ENCODE results near the gene FXR1.
A peak's percentile ranks its signal among the peaks of the same experiment; 100 is the strongest.
"Not testable (repeated sequence)": the region's sequence is repeated elsewhere in the genome, so short reads cannot be mapped to it uniquely, and the experiment has no call there.

The FXR1 gene

DNA sequence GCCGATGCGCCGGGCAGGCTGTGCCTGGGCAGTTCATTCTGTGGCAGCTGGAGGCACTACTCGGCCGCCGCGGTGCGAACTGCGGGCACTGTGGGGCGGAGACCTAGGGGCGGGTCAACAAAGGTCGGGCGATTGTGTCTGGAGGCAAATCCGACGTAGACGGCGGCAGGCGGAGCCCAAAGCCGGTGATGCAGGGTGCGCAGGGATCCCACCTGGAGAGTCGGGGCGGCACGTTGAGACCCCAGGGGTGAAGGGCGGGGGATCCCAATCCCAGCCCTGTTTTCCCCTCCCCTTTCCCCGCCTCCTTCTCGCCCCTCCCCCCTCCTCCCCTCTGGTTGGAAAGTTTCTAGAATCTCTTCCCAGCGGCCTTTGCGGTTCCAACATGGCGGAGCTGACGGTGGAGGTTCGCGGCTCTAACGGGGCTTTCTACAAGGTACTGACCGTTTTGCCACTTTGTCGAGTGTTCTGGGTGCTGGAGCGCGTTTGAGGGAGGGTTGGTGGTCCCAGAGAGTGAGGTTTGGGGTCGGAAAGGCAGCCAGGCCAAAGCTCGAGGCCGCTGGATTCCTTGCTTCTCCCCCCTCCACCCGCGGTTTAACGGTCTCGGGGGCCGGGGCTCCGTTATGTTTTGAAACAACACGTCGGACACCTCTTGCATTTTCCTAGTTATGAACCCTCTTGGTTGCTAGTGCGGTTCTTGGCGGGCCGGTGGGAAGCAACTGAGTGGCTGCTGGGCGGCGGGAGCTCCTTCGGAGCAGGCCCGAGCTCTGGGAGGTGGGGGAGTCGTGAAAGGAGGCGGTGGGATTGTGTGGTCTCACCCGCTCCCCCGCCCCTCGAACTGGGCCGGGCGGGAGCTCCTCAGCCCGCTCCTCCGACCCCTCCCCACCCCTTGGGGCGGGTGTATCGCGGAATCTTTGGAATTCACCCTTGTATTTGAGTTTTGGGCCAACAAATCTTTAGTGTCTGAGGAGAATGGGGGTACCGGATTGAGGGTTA is at the start of gene FXR1:
TSS of gene FXR1 (plus strand) at position 367 of the 993 bp plus-strand sequence. CDS start at position 383, 16 bp downstream.
- peak; percentile 87 for DNase-seq (ENCODE audit: low read depth)

DNA sequence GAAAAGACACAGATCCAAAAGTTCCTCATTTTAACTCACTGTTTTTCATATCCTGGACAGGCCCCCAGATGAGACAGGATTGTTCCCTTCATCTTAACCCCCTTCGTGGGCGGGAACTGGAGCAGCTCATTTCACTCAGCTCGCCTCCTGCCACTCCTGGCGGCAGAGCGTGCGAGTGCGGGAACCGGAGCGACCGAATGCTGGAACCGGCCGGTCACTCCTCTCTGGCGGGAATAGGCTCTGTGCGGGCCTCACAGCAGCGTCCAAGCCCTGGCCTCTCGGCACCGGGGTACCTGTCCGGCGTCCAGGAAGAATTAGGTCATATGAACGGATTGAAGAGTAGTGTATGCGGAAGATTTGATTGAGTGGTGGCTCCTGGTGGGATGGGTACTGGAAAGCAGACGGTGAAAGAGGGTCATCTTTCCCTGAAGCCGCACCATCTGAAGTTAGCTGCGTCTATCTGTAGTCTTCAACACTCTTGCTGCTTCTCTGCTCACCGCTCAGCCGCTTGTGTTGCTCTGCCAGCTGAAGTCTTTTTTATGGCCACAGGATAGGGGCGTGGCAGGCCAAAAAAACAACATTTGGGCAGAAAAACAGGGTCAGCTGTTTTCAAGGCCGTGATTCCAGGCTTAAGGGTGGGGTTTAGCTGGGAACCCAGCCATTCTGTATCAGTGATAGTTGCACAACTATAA is 42.3 kb upstream of the FXR1 start:
- no peak for DNase-seq (ENCODE audit: low read depth)

DNA sequence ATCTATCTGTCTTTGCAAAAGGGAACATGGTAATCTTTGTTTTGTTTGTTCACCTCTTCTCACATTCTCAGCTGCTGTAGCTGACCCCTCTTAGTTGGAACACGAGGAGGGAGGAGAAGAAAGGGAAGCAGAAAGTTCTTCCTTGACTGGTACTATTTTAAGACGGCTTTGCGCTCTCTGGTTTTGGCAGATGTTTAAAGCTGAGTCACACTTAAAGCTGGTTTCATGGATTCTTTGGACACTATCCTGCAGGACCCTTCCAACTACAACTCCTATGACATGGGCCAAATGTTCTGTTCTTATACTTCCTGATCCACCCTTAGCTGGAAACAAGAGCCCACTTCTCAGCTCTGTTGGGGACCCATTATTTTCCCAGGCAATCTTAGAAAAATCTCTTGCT is 40.6 kb upstream of the FXR1 start:
- DNase-seq (ENCODE audit: low read depth) = no peak

DNA sequence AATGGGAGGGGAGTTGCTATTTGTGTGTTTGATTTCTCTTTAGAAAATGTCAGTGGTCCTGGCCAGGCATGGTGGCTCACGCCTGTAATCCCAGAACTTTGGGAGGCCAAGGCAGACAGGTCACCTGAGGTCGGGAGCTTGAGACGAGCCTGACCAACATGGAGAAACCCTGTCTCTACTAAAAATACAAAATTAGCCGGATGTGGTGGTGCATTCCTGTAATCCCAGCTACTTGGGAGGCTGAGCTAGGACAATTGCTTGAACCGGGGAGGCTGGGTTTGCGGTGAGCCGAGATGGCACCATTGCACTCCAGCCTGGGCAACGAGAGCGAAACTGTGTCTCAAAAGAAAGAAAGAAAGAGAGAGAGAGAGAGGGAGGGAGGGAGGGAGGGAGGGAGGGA is 40.0 kb upstream of the FXR1 start:
- not testable (repeated sequence) for DNase-seq (ENCODE audit: low read depth)

DNA sequence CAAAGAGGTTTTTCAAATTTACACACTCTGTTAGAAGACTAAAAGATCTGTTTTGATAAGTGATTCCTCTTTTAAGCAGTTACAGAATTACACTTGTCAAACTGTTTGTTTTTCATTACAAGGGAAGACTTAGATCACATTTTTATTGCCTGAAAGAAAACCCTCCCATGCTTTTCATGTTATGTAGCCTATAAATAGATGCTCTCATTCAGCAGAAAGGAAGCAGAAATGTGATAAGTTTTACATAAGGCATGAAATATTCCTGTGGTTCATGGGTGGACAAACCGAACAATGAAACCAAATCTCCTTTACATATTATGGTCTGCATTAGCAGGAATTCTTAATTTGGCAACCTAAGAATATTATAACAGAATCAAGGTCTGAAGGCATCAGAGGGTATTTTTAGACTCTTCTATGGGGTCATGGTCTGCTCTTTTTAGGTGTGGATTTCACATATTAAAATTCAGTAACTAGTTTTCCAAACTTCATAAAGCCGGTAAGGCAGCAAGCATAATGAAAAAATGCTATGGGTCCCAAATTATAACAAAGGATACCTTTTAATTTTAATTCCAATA is 37.3 kb upstream of the FXR1 start:
- no peak for DNase-seq (ENCODE audit: low read depth)

DNA sequence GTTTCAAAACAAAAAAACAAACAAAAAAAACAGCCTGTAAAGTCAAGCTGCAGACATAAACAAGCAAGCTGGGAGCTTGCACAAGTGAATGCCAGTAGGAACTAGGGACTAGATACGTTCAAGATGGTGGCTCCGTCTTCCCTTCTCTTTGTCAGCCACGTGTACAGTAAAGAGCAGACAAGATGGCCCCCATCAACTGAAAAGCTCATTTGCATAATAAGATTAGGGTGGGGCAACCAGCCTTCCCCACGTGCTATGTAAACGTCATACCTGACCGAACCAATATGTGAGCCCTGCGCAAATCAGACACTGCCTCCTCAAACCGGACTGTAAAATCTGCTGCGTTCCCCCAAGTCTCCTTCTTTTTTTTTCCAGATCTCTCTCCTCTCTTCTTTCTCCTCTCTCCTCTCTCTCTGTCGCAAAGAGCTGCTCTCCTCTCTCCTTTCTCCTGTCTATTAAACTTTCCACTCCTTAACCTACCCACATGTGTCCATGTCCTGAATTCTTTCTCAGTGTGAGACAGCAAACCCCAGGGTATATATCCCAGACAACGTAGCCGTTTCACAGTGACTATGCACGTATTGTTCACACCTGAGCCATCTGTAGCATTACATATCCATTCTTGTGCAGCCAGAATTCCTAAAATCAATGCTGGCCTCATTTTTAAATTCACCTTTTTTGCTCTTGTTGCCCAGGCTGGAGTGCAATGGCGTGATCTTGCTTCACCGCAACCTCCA is 31.2 kb upstream of the FXR1 start:
- DNase-seq (ENCODE audit: low read depth) = no peak

DNA sequence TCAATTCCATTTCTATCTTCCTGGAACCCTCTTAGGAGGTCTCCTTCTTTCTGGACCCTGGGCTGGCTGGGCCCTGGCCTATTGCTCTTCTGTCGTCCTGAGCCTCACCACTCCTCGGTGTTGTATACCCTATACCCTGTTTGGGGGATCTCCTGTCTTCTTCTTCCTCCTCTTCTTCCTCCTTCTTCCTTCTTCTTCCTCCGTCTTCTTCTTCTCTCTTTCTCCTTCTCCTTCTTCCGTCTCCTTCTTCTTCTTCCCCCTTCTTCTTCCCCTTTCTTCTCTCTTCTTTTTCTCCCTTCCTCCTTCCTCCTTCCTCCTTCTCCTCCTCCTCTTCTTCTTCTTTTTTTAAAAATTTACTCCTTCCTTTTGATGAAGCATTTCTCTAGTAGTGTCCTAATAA is 30.4 kb upstream of the FXR1 start:
- DNase-seq (ENCODE audit: low read depth) = no peak

DNA sequence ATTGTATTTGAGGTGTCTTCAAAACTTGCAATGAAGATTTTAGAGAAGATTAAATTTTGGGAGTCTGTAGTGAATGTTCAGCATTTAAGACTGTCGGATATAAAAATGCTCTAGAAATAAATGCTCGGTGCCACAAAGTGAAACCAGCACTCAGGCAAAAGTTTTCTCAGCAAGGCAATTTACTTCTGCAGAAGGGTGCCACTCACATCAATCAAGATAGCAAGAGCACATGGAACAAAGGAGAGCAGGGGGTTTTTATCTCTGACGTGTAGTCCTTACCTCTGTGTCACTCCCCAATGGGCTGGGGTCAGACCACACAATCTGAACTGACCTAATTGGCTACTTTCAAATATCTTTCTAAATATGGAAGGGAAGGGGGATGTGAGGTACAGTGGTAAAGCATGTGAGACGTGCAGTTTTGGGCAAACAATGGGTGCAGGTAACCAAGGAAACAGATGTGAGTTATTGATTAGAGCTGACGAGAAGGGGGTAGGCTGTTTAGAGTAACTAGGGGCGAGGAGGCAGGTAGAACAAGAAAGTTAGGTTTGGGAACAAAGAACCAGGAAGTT is 23.4 kb upstream of the FXR1 start:
- no peak for DNase-seq (ENCODE audit: low read depth)

DNA sequence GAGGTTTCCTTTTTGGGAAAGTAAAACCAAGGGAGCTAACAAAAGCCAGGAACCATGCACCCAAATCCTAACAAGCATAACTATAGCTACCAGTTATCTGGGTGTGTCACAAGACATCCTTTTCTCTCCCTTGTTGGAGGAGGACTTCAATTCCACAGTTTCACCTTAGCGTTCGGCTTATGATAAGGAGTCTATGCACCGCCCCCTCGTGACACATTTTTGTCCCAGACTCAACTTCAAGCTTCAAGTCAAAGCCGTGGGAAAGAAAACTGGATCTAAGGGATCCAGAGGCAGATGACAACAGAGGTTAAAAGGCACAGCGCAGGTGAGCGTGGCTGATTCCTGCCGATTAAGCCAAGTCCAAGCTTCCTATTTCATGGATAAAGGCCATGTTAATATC is 13.9 kb upstream of the FXR1 start:
- no peak for DNase-seq (ENCODE audit: low read depth)

DNA sequence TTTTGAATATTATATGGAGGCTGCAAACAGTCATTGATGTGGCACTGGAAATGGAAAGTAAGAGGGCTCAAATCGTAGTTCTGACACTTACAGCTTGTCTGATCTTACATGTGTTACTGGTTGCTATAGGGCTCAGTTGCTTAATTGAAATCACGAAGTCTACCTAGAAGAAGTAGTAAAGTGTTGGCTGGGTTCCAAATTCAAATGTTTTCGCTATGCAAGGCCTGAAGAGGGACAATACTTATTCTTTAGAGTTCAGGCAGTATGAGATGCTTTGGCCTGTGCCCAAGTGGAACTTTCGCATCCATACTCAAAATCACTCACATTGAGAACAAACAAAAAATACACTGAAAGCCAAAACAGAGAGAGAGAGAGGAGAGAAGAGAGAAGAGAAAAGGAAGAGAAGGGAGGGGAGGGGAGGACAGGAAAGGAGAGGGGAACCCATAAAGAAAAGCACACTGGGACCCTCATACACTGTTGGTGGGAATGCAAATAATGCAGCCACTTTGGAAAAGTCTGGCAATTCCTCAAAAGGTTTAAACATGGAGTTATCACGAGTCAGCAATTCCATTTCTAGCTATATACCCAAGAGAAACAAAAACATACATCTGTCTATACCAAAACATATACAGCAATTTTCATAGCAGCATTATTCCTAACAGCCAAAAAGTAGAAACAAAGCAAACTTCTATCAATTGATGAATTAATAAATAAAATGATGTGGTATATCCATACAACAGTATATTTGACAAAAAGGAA is 2.9 kb upstream of the FXR1 start:
- no peak for DNase-seq (ENCODE audit: low read depth)

DNA sequence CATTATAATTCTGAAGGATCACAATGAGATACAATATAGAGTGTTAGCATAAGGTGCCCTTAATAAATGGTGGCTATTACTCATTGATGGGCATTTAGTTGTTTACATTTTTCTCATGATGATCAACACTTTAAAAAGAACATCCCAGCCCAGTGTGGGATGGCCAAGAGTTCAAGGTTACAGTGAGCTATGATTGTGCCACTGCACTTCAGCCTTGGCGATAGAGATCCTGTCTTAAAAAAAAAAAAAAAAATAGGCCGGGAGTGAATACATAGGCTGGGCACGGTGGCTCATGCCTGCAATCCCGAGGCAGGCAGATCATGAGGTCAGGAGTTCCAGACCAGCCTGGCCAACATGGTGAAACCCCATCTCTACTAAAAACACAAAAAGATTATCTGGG is 1.6 kb upstream of the FXR1 start:
- DNase-seq (ENCODE audit: low read depth) = no peak

DNA sequence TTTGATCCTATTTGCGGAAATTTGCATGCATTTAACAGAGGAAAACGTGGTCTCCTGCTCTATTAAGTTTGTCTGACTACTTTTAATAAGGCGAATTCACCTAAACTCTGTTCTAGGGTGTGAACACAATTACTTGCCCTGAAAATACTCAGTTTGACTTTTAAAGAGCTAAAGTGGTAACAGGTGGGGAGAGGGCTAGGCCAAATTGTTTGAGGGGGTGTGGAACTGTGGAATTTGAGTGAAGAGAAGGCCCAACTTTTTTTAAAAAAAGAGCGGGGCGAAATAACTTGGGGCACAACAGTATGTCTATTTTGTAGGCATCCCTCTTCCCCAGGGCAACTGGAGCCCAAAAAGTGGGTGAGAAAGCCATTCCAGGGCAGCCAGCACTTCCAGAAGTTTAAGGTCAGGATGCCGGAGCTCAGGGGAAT is 580 bp upstream of the FXR1 start:
- DNase-seq (ENCODE audit: low read depth) = no peak

DNA sequence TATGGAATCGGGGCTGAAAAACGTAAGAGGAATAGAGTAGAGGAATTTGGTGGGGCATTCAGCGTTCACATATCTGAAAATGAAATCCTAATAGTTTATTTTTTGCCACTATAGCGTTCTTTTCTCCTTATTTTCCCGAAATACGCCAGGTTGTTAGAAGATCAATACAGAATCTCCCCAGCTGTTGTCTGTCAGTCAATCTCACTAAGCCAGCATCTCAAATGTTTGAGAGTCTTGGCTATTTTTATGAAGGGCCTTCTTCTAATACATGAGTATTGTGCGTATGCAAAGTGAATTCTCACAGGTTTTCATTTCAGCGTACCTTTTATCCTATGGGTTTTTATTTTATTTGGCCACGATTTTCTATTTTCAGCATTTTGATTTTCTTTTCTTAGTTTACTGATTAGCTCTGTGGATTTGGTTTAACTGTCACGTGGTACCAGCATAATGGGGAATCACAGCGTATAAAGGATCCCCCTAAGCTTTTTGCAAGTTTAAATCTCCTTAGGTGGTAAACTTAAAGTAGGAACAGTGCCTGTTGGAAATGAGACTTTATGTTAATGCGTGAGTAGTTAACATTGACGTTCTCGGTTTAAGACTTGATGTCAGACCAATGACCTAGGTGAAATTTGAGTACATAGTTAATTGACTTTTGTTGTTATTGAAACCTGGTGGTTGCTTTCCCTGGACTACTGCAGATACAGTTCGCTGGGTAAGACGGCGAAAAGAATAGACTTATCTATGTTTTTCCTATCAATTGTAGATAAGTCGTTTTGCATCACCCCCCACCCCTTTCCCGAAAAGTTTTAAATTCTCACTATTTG is 1.3 kb downstream of the FXR1 start:
- peak; percentile 5 for DNase-seq (ENCODE audit: low read depth)

DNA sequence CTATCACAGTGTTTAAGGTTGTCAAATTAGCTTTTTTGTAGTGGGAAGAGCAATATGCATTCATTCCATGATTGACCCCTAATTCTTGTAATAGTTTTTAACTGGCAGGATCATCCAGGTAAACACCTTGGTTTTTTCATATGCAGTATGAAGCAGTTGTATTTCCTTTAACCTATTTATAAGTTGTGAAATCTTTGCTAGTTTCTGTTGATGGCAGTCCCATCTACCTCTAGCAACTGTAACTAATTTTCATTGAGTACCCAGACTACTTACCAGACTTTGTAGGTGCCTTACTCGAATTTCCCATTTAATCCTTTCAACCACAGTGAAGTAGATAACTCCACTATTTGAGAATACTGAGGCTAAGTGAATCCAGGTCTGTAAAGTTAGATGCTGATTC is 6.1 kb downstream of the FXR1 start:
- DNase-seq (ENCODE audit: low read depth) = no peak

DNA sequence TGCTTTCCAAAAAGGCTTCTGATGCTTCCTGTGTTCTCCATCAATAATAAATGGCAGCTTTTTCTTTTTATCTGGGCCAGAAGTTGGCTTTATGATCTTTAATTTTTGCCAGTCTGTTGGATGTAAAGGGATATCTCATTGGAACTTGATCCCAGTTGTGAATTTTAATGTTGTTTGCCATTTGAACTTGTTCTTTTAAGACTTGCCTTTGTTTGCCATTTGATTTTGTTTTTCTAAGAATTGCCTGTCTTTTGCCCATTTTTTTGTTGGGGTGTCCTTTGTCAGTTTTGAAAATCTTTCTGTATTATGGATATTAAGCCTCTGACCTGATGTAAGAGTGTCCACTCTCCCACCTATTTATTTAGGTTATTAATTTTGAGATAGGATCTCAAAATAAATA is 9.8 kb downstream of the FXR1 start:
- no peak for DNase-seq (ENCODE audit: low read depth)

DNA sequence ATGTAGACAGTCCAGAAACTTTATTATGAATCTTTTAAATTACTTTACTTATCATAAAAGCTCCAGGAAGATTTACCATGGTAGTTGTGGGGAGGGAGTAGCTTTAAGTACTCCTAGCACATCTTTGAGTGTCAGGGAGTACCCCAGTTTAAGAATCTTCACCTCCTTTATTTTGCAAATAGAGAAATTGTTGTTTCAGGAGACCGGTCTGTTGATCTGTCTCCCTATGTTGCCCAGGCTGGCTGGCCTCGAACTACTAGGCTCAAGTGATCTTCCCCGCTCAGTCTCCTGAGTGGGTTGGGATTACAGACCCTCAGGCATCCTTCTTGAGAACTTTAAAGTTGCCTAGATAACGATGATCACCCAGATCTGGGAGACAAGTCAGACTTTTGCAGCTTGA is 11.1 kb downstream of the FXR1 start:
- DNase-seq (ENCODE audit: low read depth) = no peak

DNA sequence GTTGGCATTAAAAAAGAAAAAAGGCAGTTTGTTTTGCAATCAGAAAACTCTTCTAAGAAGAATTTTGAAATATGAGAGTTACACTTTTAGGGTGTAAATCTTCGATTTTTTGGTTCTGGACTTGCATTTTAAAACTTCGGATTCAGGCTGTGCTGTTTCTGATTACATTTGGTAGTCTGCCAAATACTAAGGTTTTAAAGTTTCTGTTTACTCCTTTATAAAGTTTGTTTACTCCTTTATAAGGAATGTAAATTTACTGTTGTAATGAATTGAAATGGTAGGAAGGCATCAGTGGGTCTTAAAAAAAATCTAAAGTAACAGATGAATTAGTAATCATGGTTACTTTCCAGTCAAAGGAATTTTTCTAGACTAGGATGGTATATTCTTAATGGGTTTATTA is 14.1 kb downstream of the FXR1 start:
- no peak for DNase-seq (ENCODE audit: low read depth)

DNA sequence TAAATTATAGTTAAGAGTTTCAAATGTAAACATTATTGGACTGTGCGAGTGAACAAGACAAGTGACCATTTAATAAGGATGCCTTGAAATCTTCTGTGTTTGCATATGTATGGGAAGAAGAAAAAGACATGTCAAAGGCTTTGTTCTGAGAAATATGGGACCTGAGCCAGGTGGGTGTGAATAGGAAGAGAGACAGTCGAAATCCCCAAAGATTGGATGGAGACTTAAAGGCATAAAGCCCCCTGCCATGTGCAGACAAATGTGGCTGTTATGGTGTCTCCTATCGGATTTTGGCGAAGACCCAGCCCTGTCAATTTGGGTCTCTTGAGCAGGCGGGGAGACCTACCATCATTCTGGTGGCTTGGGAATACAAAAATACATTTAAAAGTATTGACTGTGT is 16.9 kb downstream of the FXR1 start:
- no peak for DNase-seq (ENCODE audit: low read depth)

DNA sequence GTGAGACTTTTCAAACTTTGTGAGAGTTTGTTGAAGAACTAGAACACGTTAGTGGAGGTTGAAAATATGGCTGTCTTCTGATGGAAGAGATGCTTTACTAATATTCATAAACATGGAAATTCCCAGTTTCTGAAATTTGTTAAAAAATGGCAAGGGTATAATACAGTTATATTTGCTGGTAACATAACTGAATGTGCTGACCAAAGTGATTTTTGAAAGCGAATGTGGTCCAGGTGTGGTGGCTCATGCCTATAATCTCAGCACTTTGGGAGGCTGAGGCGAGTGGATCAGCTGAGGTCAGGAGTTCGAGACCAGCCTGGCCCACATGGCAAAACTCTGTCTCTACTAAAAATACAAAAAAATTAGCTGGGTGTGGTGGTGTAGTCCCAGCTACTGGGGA is 18.1 kb downstream of the FXR1 start:
- DNase-seq (ENCODE audit: low read depth) = no peak

DNA sequence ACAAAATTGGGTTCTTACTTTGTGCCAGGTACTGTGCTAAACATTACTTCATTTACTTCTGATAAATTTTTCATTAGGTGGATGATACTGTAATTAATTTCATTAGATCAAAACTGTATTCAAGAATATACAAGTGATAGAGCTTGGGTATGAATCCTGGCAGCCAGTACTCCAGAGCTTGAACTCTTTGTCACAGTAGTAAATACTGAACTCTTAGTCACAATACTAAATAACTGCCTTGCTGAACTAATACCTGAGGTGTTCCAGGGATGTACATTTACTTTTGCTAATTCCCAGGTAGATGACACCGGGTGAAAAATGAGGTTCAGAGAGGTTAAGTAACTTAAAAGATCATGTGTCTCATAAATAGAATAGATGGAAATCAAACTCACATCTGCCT is 20.3 kb downstream of the FXR1 start:
- DNase-seq (ENCODE audit: low read depth) = peak; percentile 10
